ENCODE measurements around the gene OR5B2.
"Not testable (repeated sequence)": the region's sequence is repeated elsewhere in the genome, so short reads cannot be mapped to it uniquely, and the experiment has no call there.

OR5B2 gene

GRCh38 chr11:58428021-58428420, at the start of gene OR5B2:
Gene OR5B2, minus strand, starts transcription at chr11:58428121. Its CDS starts 4,860 bp downstream, at chr11:58423261.
- no peak for DNase-seq

GRCh38 chr11:58471892-58472291, 44.0 kb upstream of the OR5B2 start:
- DNase-seq, result no peak

- no peak for DNase-seq
Observed at GRCh38 chr11:58466293-58466692, 38.4 kb upstream of the OR5B2 start.

- DNase-seq, result no peak
Observed at GRCh38 chr11:58465690-58466089, 37.8 kb upstream of the OR5B2 start.

GRCh38 chr11:58451585-58451984, 23.7 kb upstream of the OR5B2 start:
- DNase-seq, result no peak

- no peak for DNase-seq
Observed at GRCh38 chr11:58446294-58446693, 18.4 kb upstream of the OR5B2 start.

- DNase-seq, result no peak
Observed at GRCh38 chr11:58444300-58444699, 16.4 kb upstream of the OR5B2 start.

GRCh38 chr11:58442136-58442535, 14.2 kb upstream of the OR5B2 start, which contains the start of gene OR5B12:
Gene OR5B12, minus strand, starts transcription at chr11:58442236. Its CDS starts 2,085 bp downstream, at chr11:58440151.
- DNase-seq, result no peak

GRCh38 chr11:58438486-58438885, 10.6 kb upstream of the OR5B2 start:
- DNase-seq, result no peak

- no peak for DNase-seq
Observed at GRCh38 chr11:58434217-58434616, 6.3 kb upstream of the OR5B2 start.

GRCh38 chr11:58433638-58434203, 5.8 kb upstream of the OR5B2 start:
- DNase-seq, result no peak

- no peak for DNase-seq
Observed at GRCh38 chr11:58429273-58429672, 1.4 kb upstream of the OR5B2 start.

- DNase-seq, result no peak
Observed at GRCh38 chr11:58406774-58407173, 21.1 kb downstream of the OR5B2 start, which contains the start of gene OR5B3. Gene OR5B3, minus strand, starts transcription at chr11:58406874. Its CDS starts 3,465 bp downstream, at chr11:58403409.

- not testable (repeated sequence) for DNase-seq
Observed at GRCh38 chr11:58399622-58400021, 28.3 kb downstream of the OR5B2 start.

- DNase-seq, result no peak
Observed at GRCh38 chr11:58395581-58395980, 32.3 kb downstream of the OR5B2 start.

- no peak for DNase-seq
Observed at GRCh38 chr11:58394195-58394594, 33.7 kb downstream of the OR5B2 start.

GRCh38 chr11:58392746-58393145, 35.2 kb downstream of the OR5B2 start:
- no peak for DNase-seq

- DNase-seq, result no peak
Observed at GRCh38 chr11:58391879-58392278, 36.0 kb downstream of the OR5B2 start.

- DNase-seq, result no peak
Observed at GRCh38 chr11:58390551-58391063, 37.3 kb downstream of the OR5B2 start.

All from CD4-positive, alpha-beta T cell treated with Interleukin-17A for 1 hour (primary cell).